SIG-M5 treated with dmso at 0.1 percent for 504 hours (cell line): ENCODE results near the gene EBF4.
"Not testable (repeated sequence)": the region's sequence is repeated elsewhere in the genome, so short reads cannot be mapped to it uniquely, and the experiment has no call there.

Experiments
- DNase-seq: peaks from one replicate; lab custom pipeline; 2025; ENCODE audit not compliant: unreplicated experiment; lab: John Stamatoyannopoulos, UW

EBF4 gene

GRCh38 chr20:2755451-2756055 is 63.0 kb downstream of the EBF4 start:
- DNase-seq, result no peak

- no peak for DNase-seq
Measured at GRCh38 chr20:2756056-2756611, 63.6 kb downstream of the EBF4 start.

DNA sequence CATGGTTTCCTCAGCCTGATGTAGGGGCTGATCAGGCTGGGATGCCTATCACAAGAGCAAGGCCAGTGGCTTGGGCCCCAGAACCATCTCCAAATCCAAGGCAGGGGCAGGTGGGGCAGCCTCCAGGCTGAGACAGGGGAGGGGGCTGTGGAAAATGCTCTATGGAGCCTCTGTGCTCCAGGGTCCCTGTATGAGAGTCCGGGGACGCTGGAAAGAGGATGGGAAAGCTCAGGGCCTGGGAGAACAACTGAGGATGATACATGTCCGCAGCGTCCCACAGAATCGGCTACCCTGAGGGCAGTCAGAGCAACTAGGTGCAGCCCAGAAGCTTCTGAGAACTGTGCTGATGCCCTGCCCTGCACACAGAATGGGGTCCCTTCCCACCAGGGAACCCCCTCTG is 64.4 kb downstream of the EBF4 start:
- no peak for DNase-seq

DNA sequence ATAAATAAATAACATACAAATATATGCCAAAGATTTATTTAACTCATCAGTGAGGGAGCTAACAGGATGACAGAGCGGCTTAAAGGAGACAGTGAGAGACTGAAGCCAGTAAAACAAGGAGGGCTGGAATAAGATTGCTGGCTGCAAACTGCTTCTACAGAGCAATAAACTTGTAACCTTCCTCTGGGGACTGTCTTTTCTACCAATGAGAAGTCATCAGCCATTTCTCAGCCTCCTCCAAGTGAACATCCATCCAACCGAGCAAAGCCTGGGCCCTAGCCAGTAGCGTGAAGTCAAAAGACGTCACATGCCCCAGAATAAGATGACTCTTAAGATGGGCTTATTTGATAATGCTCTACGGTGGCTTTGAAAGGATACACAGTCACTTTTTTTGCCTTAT is 65.4 kb downstream of the EBF4 start:
- DNase-seq, result no peak

- no peak for DNase-seq
Measured at GRCh38 chr20:2759143-2759542, 66.6 kb downstream of the EBF4 start.

DNA sequence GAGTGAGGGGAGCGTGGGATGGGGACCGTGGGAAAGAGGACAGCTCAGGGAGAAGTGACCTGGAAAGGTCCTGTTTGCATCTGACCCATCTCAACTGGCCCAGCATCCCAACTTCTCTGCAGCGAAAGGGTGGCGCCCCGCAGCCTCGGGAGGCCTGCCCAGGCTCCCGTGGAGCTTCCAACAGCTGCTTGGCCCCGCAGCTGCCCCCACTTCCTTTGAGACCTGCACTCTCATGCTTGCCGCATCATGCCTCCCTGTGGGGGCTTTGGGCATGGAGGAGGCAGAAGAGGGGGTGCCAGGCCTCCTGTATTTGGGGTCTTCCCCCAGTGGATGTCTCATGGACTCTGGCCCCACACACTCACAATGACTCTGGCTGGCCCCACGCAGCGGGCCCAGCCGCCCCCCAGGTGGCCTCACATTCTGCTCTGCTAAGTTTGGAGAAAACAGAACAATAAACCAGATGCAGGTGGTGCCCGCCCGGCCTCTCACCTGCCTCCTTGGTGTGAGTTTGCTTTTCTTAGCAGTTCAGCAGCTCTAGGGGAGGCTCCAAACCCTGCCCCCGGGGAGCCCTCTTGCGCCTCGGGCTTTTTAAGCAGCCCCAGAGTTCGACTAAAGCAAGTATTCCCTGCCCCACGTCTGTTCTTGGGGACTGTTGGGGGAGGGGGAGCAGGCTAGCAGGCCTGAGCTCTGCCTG is 67.2 kb downstream of the EBF4 start:
- DNase-seq, result no peak

DNA sequence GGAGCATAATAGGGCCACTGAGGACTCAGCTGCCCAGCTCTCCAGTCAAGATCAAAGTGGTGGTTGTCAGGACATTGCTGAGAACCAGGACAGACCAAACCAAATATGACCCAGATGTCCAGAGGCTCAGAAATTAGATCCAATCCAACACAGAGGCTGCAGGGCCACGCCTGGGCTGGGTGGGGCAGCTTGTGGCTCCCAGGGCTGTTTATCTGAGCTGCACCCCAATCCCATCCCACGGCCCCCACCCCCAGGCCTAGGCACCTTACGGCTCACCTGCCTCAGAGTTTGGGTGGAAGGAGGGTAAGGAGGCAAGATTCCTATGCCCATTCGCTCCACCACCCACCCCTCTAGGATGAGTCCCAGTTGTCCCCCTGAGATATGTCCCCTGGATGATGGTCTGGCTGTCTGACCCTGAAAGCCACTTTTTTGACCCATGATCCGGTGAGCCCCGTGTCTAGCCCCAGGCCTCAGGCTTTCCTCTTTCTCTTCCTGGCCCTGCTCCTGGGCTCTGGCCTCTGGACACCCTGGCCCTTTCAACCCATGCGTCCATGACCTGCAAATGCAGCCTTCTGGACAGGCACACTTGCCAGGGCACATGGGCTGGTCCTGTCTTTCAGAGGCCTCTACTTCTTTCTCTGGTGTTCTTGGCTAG is 67.8 kb downstream of the EBF4 start:
- no peak for DNase-seq

DNA sequence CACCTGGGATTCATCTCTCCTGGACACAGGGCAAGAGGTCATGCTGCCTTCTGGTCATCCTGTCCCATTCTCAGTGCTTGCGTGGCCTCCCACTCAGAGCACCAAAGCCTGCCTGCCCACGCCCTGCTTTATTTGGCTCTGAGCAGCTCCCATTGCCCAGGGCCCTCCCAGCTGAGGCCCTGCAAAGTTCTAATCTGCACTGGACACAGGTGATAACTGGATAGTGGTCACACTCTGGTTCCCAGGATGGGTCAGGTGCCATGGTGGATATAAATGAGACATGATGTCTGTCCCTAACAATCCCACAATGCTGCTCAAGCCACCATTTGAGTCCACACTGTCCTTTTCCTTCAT is 68.3 kb downstream of the EBF4 start:
- no peak for DNase-seq

DNA sequence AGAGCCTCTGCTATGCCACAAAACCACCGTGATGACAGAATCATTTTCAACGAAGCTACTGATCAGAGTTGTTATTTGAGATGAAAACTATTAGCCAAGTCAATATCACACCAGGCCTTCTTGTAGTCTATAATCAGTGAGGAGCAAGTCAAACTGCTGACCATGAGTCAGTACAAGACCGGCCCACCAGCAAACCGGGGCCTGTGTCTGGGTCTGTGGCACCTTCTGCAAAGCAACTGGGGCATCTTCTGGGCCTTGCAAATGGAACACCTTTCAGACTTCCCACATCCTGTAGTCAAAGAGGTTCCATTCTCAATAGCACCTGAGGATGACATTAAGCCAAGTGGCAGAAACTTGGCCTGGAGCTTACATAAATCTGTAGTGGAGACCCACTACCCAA is 69.3 kb downstream of the EBF4 start:
- no peak for DNase-seq

DNA sequence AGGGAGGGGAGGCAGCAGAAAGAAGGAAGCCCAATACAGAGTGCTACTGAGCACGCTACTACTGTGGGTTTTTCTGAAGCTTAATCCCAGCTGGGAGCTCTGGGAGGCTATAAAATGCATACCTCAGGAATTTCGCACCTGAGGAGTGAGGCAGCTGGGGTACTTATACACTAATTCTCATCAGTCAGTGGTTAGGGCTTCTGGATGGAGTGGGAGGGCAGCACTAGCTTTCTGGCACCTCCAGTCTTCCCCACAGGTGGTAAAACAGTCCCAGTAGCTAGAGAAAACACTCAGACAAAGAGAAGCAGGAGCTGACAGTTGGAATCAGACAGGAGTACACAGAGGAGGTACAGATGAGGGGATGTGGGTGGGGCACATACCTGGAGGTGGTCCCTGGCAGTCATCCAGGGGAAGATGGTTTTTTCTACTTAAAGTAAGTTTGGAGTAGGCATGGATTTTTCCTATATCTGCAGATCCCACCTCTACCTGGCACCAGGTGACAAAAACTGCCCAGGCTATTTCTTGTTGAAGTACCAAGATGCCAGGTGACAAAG is 70.1 kb downstream of the EBF4 start:
- no peak for DNase-seq

- DNase-seq, result no peak
Measured at GRCh38 chr20:2763186-2763585, 70.6 kb downstream of the EBF4 start.

GRCh38 chr20:2767768-2768631 is 75.4 kb downstream of the EBF4 start:
- no peak for DNase-seq

GRCh38 chr20:2768632-2769015 is 76.0 kb downstream of the EBF4 start:
- DNase-seq, result no peak

DNA sequence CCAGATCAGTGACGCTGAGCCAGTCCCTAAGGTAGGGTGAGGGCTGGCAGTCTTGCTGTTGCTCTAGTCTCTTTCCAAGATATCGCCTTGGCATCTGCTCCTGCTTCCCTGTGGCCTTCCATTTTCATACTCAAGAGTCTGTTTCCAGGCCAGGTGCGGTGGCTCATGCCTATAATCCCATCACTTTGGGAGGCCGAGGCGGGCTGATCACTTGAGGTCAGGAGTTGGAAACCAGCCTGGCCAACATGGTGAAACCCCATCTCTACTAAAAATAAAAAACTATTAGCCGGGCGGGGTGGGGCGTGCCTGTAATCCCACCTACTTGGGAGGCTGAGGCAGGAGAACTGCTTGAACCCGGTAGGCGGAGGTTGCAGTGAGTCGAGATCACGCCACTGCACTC is 77.5 kb downstream of the EBF4 start:
- DNase-seq, result not testable (repeated sequence)

- no peak for DNase-seq
Measured at GRCh38 chr20:2771631-2772080, 79.1 kb downstream of the EBF4 start.

DNA sequence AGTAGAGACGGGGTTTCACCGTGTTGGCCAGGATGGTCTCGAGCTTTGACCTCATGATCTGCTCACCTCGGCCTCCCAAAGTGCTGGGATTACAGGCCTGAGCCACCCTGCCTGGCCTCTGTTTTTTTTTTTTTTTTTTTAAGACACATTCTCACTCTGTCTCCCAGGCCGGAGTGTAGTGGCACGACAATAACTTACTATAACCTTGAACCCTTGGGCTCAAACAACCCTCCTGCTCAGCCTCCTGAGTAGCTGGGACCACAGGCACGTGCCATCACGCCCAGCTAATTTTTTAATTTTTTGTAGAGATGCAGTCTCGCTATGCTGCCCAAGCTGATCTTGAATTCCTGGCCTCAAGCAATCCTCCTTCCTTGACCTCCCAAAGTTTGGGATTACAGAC is 81.2 kb downstream of the EBF4 start:
- DNase-seq, result no peak

GRCh38 chr20:2775139-2775538 is 82.6 kb downstream of the EBF4 start:
- DNase-seq, result no peak

DNA sequence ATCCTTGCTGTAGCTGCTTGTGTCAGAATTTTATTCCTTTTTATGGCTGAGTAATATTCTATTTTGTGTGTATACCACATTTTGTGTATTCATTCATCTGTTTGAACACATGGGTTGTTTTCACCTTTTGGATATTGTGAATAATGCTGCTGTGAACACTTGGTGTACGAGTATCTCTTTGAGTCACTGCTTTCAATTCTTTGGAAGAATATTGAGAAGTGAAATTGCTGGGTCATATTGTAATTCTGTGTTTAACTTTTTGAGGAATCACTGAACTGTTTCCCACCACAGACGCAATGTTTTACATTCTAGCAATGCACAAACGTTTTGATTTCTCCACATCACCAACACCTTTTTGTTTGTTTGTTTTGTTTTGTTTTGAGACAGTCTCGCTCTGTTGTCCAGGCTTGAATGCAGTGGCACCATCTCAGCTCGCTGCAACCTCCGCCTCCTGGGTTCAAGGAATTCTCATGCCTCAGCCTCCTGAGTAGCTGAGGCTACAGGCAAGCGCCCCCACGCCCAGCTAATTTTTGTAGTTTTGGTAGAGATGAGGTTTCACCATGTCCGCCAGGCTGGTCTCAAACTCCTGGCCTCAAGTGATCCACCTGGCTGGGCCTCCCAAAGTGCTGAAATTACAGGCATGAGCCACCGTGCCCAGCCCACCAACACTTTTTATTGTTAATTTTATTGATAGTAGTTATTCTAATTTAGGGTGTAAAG is 86.2 kb downstream of the EBF4 start:
- peak; percentile 7 for DNase-seq

GRCh38 chr20:2780948-2781347 is 88.4 kb downstream of the EBF4 start:
- DNase-seq, result no peak

DNA sequence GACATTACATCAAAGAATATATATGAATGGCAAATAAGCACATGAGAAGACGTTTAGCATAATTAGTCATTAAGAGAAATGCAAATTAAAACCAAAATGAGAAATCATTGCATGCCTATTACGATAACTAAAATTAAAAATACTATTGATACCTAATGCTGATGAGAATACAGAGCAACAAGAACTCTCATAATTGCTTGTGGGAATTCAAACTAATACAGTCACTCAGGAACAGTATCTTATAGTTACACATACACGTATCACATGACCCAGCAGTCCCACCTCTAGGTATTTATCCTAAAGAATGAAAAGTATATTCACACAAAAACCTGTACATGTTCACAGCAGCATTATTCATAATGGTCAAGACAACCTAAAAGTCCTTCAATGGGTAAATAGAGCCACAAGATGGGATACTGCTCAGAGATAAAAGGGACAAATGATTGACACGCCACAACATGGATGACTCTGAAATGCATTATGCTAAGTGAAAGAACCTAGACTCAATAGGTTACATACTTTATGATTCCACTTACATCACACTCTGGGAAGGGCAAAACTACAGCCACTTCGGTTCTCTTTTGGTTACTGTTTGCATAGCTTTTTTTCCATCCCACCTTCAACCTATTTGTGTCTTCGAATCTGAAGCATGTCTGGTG is 91.5 kb downstream of the EBF4 start:
- no peak for DNase-seq
